Measurements from ENCODE around the gene SYNPO. TPM values are rescaled to one million over a fixed set of nuclear protein-coding genes. Genes with fewer than 3 reads are reported as not detected.

The SYNPO gene
- total RNA-seq, 1 donor from 2014 or later = 0.41 TPM

DNA sequence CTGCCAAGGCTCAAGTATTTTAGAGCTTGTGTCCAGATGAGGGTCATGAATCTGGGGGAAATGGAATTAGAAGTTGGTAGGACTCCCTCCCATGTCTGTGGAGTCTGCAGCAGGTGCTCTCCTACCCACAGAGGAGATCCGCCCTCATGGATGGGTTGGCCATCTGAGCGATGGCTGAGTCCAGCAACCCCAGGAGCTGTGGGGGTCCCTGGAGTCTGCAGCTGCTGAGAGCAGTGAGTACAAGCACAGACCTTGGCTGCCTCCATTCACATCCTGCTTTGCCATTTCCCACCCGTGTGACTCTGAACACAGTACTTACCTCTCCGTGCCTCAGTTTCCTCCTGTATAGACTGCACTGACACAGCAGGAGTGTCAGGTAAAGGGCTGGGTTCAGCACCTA is 25.8 kb upstream of the SYNPO start:
- H4K20me1 ChIP-seq (ENCODE audit: low read depth) = no peaks in the 10 kb centered on the region
- no peak overlapping the region for H3K4me3 ChIP-seq
- no peak for DNase-seq (ENCODE audit: low spot score)
- peaks cover 48% of the 10 kb centered on the region for H3K4me1 Mint-ChIP-seq
- no peaks in the 10 kb centered on the region for H3K36me3 Mint-ChIP-seq
- no peaks in the 10 kb centered on the region for H3K9me3 ChIP-seq (ENCODE audit: low read depth)
- H3K9me3 Mint-ChIP-seq = no peaks in the 10 kb centered on the region
- H3K4me1 ChIP-seq = peaks cover 4% of the 10 kb centered on the region
- TF ChIP-seq EZH2 (IDR thresholded peaks at IDR 0.05) (no peak), CTCF (IDR thresholded peaks at IDR 0.05) (no peak), EZH2phosphoT487 (IDR thresholded peaks at IDR 0.05) (no peak)
- no peaks in the 10 kb centered on the region for H3F3A ChIP-seq (ENCODE audit: low read depth)
- H3K36me3 ChIP-seq = no peaks in the 10 kb centered on the region
- H3K27me3 Mint-ChIP-seq (ENCODE audit: insufficient read depth, low read depth) = peaks cover 7% of the 10 kb centered on the region
- H3K79me2 ChIP-seq (ENCODE audit: low read depth) = no peaks in the 10 kb centered on the region
- no peak overlapping the region for H3K27ac Mint-ChIP-seq
- H3K9ac ChIP-seq = no peak overlapping the region
- H3K4me2 ChIP-seq = no peak overlapping the region
- no peak overlapping the region for H3K27ac ChIP-seq
- no peaks in the 10 kb centered on the region for H3K27me3 ChIP-seq
- no peak overlapping the region for H3K4me3 Mint-ChIP-seq
- no peak overlapping the region for H2AFZ ChIP-seq (replicated peaks)

DNA sequence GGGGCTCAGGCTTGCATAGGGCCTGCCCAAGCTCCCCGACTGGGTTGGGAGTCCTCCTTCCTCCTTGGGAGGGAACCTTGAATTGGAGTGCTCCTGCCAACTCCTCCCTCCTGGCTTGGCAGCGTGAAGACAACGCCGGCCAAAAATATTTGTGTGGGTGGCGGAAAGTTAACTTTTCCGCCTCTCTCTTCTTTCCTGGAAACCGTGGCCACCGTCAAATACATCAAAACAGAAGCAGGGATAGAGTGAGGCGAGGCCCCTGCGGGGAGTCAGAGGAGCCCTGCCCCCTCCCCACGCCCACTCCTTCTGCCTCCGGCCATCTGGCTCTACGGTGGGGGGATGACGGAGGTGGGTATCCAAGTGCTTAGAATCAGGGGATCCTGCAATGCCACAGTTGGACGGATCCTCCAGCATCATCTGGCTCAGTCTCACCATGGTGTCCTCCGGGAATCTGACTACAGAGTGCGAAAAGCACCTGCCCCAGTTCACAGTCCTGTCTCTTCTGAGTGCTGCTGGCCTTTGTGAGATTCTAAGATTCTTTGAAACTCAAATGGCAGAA is 25.2 kb upstream of the SYNPO start:
- H3K27ac ChIP-seq = no peak overlapping the region
- H2AFZ ChIP-seq (replicated peaks) = no peak overlapping the region
- H3K4me1 Mint-ChIP-seq = peaks cover 54% of the 10 kb centered on the region

GRCh38 chr5:150616024-150616470 is 24.4 kb upstream of the SYNPO start:
- Mint-ChIP-seq H3K4me1 (peaks cover 56% of the 10 kb centered on the region), H3K36me3 (no peaks in the 10 kb centered on the region), H3K27me3 (ENCODE audit: insufficient read depth, low read depth) (peaks cover 9% of the 10 kb centered on the region), H3K9me3 (no peaks in the 10 kb centered on the region), H3K4me3 (peak overlapping the region; percentile 9), H3K27ac (no peak overlapping the region)
- H3K4me1 ChIP-seq = peaks cover 4% of the 10 kb centered on the region
- DNase-seq (ENCODE audit: low spot score) = no peak
- H3K9ac ChIP-seq = no peak overlapping the region
- H3K4me2 ChIP-seq = no peak overlapping the region
- TF ChIP-seq CTCF (IDR thresholded peaks at IDR 0.05) (no peak), EZH2phosphoT487 (IDR thresholded peaks at IDR 0.05) (no peak), EZH2 (IDR thresholded peaks at IDR 0.05) (no peak)
- no peak overlapping the region for H3K4me3 ChIP-seq
- no peaks in the 10 kb centered on the region for H4K20me1 ChIP-seq (ENCODE audit: low read depth)
- no peaks in the 10 kb centered on the region for H3K27me3 ChIP-seq
- peaks cover 5% of the 10 kb centered on the region for H3F3A ChIP-seq (ENCODE audit: low read depth)
- no peak overlapping the region for H2AFZ ChIP-seq (replicated peaks)
- H3K79me2 ChIP-seq (ENCODE audit: low read depth) = no peaks in the 10 kb centered on the region
- no peak overlapping the region for H3K27ac ChIP-seq
- no peaks in the 10 kb centered on the region for H3K9me3 ChIP-seq (ENCODE audit: low read depth)
- H3K36me3 ChIP-seq = no peaks in the 10 kb centered on the region

More for the DNA sequence above, 25.2 kb upstream of the SYNPO start:
- Mint-ChIP-seq H3K9me3 (no peaks in the 10 kb centered on the region), H3K27me3 (ENCODE audit: insufficient read depth, low read depth) (peaks cover 7% of the 10 kb centered on the region), H3K27ac (peak overlapping the region; percentile 94), H3K4me3 (no peak overlapping the region), H3K36me3 (no peaks in the 10 kb centered on the region)
- Histone ChIP-seq H3K9me3 (ENCODE audit: low read depth) (no peaks in the 10 kb centered on the region), H3K27me3 (no peaks in the 10 kb centered on the region), H3K79me2 (ENCODE audit: low read depth) (no peaks in the 10 kb centered on the region), H3K4me2 (no peak overlapping the region), H3K9ac (no peak overlapping the region), H3K36me3 (no peaks in the 10 kb centered on the region), H3F3A (ENCODE audit: low read depth) (peaks cover 4% of the 10 kb centered on the region), H3K4me3 (no peak overlapping the region), H3K4me1 (peaks cover 4% of the 10 kb centered on the region), H4K20me1 (ENCODE audit: low read depth) (no peaks in the 10 kb centered on the region)
- TF ChIP-seq EZH2phosphoT487 (IDR thresholded peaks at IDR 0.05) (no peak), CTCF (IDR thresholded peaks at IDR 0.05) (no peak), EZH2 (IDR thresholded peaks at IDR 0.05) (no peak)
- DNase-seq (ENCODE audit: low spot score) = no peak

All from neural progenitor cell (in vitro differentiated cells).